ENCODE data around the gene MDFIC.

DNA sequence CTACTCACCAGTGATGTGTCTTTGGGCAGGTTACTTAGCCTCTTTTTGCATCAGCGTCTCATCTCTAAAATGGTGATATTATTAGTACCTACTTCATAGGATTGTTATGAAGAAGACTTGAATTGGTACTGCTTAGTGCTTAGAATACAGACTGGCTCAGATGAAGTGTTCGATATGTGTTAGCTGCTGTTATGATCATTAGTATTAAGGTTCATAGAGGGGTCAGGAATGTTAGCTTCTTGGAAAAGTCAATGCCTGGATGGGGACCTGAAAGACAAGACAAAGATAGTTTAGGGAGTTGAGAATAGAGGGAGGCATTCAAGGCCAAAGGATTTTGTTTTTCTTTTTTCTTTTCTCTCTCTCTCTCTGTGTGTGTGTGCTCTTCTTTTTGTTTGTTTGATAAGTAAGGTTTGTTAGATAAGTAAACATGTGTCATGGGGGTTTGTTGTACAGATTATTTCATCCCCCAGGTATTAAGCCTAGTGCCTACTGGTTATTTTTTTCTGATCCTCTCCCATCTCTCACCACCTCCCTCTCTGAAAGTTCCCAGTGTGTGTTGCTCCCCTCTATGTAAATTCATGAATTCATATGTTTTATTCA is 63.3 kb downstream of the MDFIC start:
- TF ChIP-seq, protein P1, sequence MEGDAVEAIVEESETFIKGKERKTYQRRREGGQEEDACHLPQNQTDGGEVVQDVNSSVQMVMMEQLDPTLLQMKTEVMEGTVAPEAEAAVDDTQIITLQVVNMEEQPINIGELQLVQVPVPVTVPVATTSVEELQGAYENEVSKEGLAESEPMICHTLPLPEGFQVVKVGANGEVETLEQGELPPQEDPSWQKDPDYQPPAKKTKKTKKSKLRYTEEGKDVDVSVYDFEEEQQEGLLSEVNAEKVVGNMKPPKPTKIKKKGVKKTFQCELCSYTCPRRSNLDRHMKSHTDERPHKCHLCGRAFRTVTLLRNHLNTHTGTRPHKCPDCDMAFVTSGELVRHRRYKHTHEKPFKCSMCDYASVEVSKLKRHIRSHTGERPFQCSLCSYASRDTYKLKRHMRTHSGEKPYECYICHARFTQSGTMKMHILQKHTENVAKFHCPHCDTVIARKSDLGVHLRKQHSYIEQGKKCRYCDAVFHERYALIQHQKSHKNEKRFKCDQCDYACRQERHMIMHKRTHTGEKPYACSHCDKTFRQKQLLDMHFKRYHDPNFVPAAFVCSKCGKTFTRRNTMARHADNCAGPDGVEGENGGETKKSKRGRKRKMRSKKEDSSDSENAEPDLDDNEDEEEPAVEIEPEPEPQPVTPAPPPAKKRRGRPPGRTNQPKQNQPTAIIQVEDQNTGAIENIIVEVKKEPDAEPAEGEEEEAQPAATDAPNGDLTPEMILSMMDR (IDR thresholded peaks at IDR 0.05), result no peak
- TF ChIP-seq EZH2 (IDR thresholded peaks at IDR 0.05; ENCODE audit: borderline replicate concordance, insufficient read depth, low read depth, low read length, poor library complexity, severe bottlenecking), result no peak

Data from B cell (primary cell).